Measurements from ENCODE around the gene FOS.

FOS gene

GRCh38 chr14:75274899-75275569, 3.6 kb upstream of the FOS start:
- Histone ChIP-seq H3K27me3 (ENCODE audit: control insufficient read depth in 1 of 2, insufficient read depth in 1 of 2, low read length in 2 of 2) (peaks cover 0 to 15% of the 10 kb centered on the region in 2 experiments), H2BK120ac (ENCODE audit: low read depth, low read length) (no peak overlapping the region), H3K23ac (ENCODE audit: low read length in 2 of 2) (no peak overlapping the region), H3K18ac (ENCODE audit: low read depth in 1 of 2, low read length in 2 of 2) (no peak overlapping the region), H3K27ac (ENCODE audit: low read length, poor library complexity, severe bottlenecking) (no peak overlapping the region), H3K4ac (ENCODE audit: low read depth in 1 of 2, low read length in 2 of 2) (no peak overlapping the region), H2AK5ac (ENCODE audit: low read length, severe bottlenecking) (no peak overlapping the region), H3K4me3 (ENCODE audit: insufficient read depth in 1 of 2, low read depth in 1 of 2, low read length in 2 of 2) (no peak overlapping the region), H4K91ac (ENCODE audit: low read length) (no peak overlapping the region), H2BK12ac (ENCODE audit: low read length in 2 of 2) (peak overlapping the region in 1 of 2 experiments; percentile 11), H3K36me3 (ENCODE audit: control insufficient read depth in 1 of 2, insufficient read depth in 2 of 2, low read depth in 1 of 2, low read length in 2 of 2) (peaks cover under 1 to 2% of the 10 kb centered on the region in 2 experiments), H4K8ac (ENCODE audit: low read length) (no peak overlapping the region), H2BK5ac (ENCODE audit: low read depth, low read length, poor library complexity, severe bottlenecking) (no peak overlapping the region), H2AFZ (ENCODE audit: low read depth, low read length) (no peak overlapping the region), H3K79me1 (replicated peaks; ENCODE audit: low read length, poor library complexity, severe bottlenecking) (peaks cover 10% of the 10 kb centered on the region), H3K9me3 (ENCODE audit: control insufficient read depth, low read length) (no peaks in the 10 kb centered on the region), H3K4me2 (ENCODE audit: low read length, poor library complexity, severe bottlenecking) (no peak overlapping the region), H3K9ac (ENCODE audit: low read length) (no peak overlapping the region), H2BK15ac (ENCODE audit: low read depth, poor library complexity, severe bottlenecking) (no peak overlapping the region), H3K4me1 (ENCODE audit: control insufficient read depth, insufficient read depth, low read depth, low read length) (peaks cover 21% of the 10 kb centered on the region), H3K14ac (ENCODE audit: low read length in 2 of 2) (peak overlapping the region in 1 of 2 experiments; percentile 28)
- DNase-seq = peak; percentile 97
- 73% methylated on average over 9 of the region's 9 CpGs for WGBS

- H4K91ac ChIP-seq (ENCODE audit: low read length) = no peak overlapping the region
- no CpG with 5 or more reads among the region's 2 CpGs for WGBS
- H2AFZ ChIP-seq (ENCODE audit: low read depth, low read length) = no peak overlapping the region
- no peak for DNase-seq
- no peak overlapping the region for H3K4ac ChIP-seq (ENCODE audit: low read depth in 1 of 2, low read length in 2 of 2)
- no peak overlapping the region for H3K14ac ChIP-seq (ENCODE audit: low read length in 2 of 2)
- no peak overlapping the region for H3K23ac ChIP-seq (ENCODE audit: low read length in 2 of 2)
- no peak overlapping the region for H4K8ac ChIP-seq (ENCODE audit: low read length)
- no peak overlapping the region for H3K27ac ChIP-seq (ENCODE audit: low read length, poor library complexity, severe bottlenecking)
- no peak overlapping the region for H3K4me3 ChIP-seq (ENCODE audit: insufficient read depth in 1 of 2, low read depth in 1 of 2, low read length in 2 of 2)
- H2BK120ac ChIP-seq (ENCODE audit: low read depth, low read length) = no peak overlapping the region
- no peak overlapping the region for H3K9ac ChIP-seq (ENCODE audit: low read length)
- H2BK15ac ChIP-seq (ENCODE audit: low read depth, poor library complexity, severe bottlenecking) = no peak overlapping the region
- H3K27me3 ChIP-seq (ENCODE audit: control insufficient read depth in 1 of 2, insufficient read depth in 1 of 2, low read length in 2 of 2) = peaks cover 0 to 16% of the 10 kb centered on the region in 2 experiments
- H2BK12ac ChIP-seq (ENCODE audit: low read length in 2 of 2) = peak overlapping the region; percentile 9 to 50
- H3K9me3 ChIP-seq (ENCODE audit: control insufficient read depth, low read length) = no peaks in the 10 kb centered on the region
- H3K79me1 ChIP-seq (replicated peaks; ENCODE audit: low read length, poor library complexity, severe bottlenecking) = peaks cover 10% of the 10 kb centered on the region
- no peak overlapping the region for H2BK5ac ChIP-seq (ENCODE audit: low read depth, low read length, poor library complexity, severe bottlenecking)
- H2AK5ac ChIP-seq (ENCODE audit: low read length, severe bottlenecking) = peak overlapping the region; percentile 19
- no peak overlapping the region for H3K4me2 ChIP-seq (ENCODE audit: low read length, poor library complexity, severe bottlenecking)
- H3K36me3 ChIP-seq (ENCODE audit: control insufficient read depth in 1 of 2, insufficient read depth in 2 of 2, low read depth in 1 of 2, low read length in 2 of 2) = peaks cover 2 to 6% of the 10 kb centered on the region in 2 experiments
- H3K18ac ChIP-seq (ENCODE audit: low read depth in 1 of 2, low read length in 2 of 2) = no peak overlapping the region
- H3K4me1 ChIP-seq (ENCODE audit: control insufficient read depth, insufficient read depth, low read depth, low read length) = peaks cover 21% of the 10 kb centered on the region
These were observed 3.0 kb upstream of the FOS start for GRCh38 chr14:75275598-75275997.

GRCh38 chr14:75277008-75277814, 1.4 kb upstream of the FOS start:
- peak overlapping the region in 1 of 2 experiments; percentile 46 for H3K23ac ChIP-seq (ENCODE audit: low read length in 2 of 2)
- peak overlapping the region; percentile 75 to 99 for H2BK12ac ChIP-seq (ENCODE audit: low read length in 2 of 2)
- peak overlapping the region; percentile 87 for H4K8ac ChIP-seq (ENCODE audit: low read length)
- H3K4me3 ChIP-seq (ENCODE audit: insufficient read depth in 1 of 2, low read depth in 1 of 2, low read length in 2 of 2) = peak overlapping the region; percentile 55 to 94
- H3K18ac ChIP-seq (ENCODE audit: low read depth in 1 of 2, low read length in 2 of 2) = peak overlapping the region; percentile 95 to 99
- H3K9me3 ChIP-seq (ENCODE audit: control insufficient read depth, low read length) = no peaks in the 10 kb centered on the region
- DNase-seq = peak; percentile 98
- peak overlapping the region; percentile 84 to 90 for H3K4ac ChIP-seq (ENCODE audit: low read depth in 1 of 2, low read length in 2 of 2)
- peaks cover 10 to 21% of the 10 kb centered on the region in 2 experiments for H3K36me3 ChIP-seq (ENCODE audit: control insufficient read depth in 1 of 2, insufficient read depth in 2 of 2, low read depth in 1 of 2, low read length in 2 of 2)
- H2BK120ac ChIP-seq (ENCODE audit: low read depth, low read length) = peak overlapping the region; percentile 65
- H3K14ac ChIP-seq (ENCODE audit: low read length in 2 of 2) = peak overlapping the region in 1 of 2 experiments; percentile 92
- H3K79me1 ChIP-seq (replicated peaks; ENCODE audit: low read length, poor library complexity, severe bottlenecking) = peaks cover 10% of the 10 kb centered on the region
- no peak overlapping the region for H2BK5ac ChIP-seq (ENCODE audit: low read depth, low read length, poor library complexity, severe bottlenecking)
- peak overlapping the region; percentile 57 for H2AFZ ChIP-seq (ENCODE audit: low read depth, low read length)
- H2BK15ac ChIP-seq (ENCODE audit: low read depth, poor library complexity, severe bottlenecking) = peak overlapping the region; percentile 60
- peak overlapping the region; percentile 98 for H3K9ac ChIP-seq (ENCODE audit: low read length)
- peaks cover 0 to 16% of the 10 kb centered on the region in 2 experiments for H3K27me3 ChIP-seq (ENCODE audit: control insufficient read depth in 1 of 2, insufficient read depth in 1 of 2, low read length in 2 of 2)
- H4K91ac ChIP-seq (ENCODE audit: low read length) = peak overlapping the region; percentile 98
- H3K27ac ChIP-seq (ENCODE audit: low read length, poor library complexity, severe bottlenecking) = peak overlapping the region; percentile 40
- peaks cover 21% of the 10 kb centered on the region for H3K4me1 ChIP-seq (ENCODE audit: control insufficient read depth, insufficient read depth, low read depth, low read length)
- no peak overlapping the region for H2AK5ac ChIP-seq (ENCODE audit: low read length, severe bottlenecking)
- H3K4me2 ChIP-seq (ENCODE audit: low read length, poor library complexity, severe bottlenecking) = peak overlapping the region; percentile 99
- WGBS = under 1% methylated on average over 61 of the region's 81 CpGs

All from mesenchymal stem cell (in vitro differentiated cells and primary cell).